CD4-positive, alpha-beta T cell treated with Interleukin-17A for 1 hour (primary cell): Measurements from ENCODE around the gene KRT6A.

Experiments
- DNase-seq: peaks from one replicate; pipeline ENCODE4 v3.0.0-alpha.2; 2020

The KRT6A gene

DNA sequence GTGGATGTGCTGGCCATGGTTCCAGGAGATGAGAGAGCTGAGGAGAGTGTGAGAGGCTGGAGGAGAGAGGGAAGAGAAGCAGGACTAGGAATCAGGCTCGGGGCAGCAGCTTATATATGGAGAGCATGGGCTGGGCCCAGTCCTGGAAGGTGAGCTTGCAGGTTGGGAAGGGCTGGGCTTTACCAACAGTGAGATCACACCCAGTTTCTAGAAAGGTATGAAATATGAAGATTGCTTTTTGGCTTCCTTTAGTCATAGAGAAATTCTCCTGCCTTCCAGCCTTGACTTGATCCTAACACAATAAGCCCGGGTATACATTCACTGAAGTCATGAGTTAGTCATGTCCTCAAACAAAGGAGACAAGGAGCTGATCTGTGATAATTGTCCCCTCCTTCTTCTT lies at the start of gene KRT6A:
Gene KRT6A, minus strand, starts transcription at position 86 of the 400 bp plus-strand sequence. Its CDS starts 69 bp downstream, at position 17.
- DNase-seq = no peak

DNA sequence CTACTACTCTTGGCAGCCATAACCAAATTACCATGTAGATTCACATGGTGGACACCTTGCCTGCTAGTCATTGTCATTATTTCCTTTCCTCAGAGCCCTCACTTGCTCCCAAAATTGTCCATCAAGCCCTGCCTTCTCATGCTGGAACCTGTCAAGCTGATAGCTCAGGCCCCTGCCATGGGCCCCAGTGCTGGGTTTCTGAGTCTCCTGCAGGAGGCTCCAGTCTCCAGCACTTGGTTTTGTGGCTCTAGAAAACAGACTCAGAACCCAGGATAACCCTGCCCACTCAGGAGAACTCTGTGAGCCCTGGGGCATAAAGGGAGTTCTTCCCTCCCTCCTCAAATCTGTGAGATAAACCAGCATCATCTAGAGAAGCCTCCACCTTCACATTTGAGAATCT lies 49.1 kb upstream of the KRT6A start:
- no peak for DNase-seq

DNA sequence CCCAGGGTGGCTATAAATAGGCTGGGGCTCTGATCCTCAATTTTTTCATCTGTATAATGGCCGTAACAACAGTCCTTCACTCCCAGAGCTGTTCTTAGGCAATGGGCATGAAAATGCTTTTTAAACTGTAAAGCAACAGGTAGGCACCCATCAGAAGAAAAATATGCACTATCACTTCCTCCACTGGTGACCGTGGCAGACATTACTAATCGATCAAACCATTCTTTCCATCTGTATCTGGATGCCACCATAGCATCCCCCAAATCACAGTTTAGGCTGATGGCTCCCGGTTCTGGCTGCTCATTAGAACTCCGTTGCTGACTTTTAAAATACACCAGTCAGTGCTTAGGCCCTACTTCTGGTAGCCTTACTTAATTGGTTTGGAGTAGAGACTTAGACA lies 48.7 kb upstream of the KRT6A start:
- no peak for DNase-seq

GRCh38 chr12:52540531-52540930 lies 47.5 kb upstream of the KRT6A start:
- DNase-seq = no peak

- DNase-seq = no peak
Observed at GRCh38 chr12:52539821-52540173, 46.7 kb upstream of the KRT6A start.

DNA sequence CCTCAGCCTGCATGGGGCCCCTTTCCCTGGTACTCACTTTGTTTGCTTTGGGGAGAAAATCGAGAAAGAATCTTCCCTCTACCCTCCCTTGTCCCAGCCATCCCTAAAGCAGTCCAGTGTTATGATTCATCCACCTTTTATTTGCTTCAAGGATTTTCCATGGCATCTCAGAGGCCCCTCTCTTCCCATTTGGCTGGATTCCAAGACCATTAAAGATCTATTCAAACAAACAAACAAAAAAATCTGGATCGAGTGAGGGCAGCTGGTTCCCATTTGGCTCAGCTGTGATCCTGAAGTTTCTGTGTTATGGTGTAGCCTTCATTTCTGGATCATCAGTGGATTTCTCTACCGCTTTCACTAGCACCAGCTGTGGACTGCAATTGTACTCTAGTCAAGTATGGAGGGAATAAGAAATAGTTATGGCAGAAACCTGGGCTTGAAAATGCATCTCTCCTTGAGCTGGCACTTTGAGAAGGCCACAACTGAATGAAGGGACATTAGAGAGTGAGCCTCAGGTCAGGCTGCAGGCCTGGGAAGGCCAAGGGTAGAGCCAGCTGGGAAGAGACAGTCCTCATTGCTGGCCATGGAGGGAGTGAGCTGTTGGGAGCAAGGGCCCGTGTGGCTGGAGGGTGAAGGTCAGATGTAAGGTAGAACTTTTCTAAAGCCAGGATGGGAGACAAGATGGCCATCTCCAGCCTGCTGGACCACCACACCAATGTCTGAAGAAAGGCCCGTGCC lies 46.2 kb upstream of the KRT6A start:
- no peak for DNase-seq

DNA sequence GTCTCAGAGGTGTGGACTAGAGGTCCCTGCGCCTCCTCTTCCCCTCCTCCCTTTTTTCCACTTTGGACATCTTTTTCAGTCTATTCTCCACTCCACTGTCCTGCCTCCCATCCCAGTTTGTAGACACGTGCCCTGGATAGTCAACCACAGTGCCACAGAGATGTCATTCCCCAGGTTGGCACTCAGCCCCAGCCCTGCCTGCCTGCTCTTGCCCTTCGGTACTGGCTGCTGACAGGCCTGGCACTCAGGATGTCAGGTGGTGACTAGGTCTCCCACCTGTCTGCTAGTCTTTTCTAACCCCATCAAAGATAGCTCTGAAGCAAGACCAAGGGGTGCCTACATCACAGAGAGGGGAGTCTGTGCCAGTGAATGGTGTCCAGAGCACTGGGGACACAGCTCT lies 44.0 kb upstream of the KRT6A start:
- no peak for DNase-seq

DNA sequence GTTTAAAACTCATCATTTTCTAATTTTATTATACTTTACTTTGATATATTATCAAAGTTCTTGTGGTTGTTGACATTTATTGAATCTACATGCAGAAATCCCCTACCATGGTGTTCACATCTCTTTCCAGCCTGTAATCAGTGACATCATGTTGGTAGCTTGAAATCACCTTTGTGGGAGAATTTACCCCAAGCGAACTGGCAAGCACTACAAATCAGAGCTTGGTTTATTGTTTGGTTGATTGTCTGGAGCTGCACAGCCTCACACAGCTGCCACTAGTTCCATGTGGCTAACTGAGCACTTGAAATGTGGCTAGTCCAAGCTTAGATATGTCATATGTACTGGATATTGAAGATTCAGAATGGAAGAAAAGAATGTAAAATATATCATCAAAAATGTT lies 42.5 kb upstream of the KRT6A start:
- DNase-seq = no peak

- no peak for DNase-seq
Observed at GRCh38 chr12:52534482-52534881, 41.4 kb upstream of the KRT6A start.

GRCh38 chr12:52533686-52534470 lies 40.8 kb upstream of the KRT6A start:
- DNase-seq = no peak

- no peak for DNase-seq
Observed at GRCh38 chr12:52532636-52533035, 39.6 kb upstream of the KRT6A start.

DNA sequence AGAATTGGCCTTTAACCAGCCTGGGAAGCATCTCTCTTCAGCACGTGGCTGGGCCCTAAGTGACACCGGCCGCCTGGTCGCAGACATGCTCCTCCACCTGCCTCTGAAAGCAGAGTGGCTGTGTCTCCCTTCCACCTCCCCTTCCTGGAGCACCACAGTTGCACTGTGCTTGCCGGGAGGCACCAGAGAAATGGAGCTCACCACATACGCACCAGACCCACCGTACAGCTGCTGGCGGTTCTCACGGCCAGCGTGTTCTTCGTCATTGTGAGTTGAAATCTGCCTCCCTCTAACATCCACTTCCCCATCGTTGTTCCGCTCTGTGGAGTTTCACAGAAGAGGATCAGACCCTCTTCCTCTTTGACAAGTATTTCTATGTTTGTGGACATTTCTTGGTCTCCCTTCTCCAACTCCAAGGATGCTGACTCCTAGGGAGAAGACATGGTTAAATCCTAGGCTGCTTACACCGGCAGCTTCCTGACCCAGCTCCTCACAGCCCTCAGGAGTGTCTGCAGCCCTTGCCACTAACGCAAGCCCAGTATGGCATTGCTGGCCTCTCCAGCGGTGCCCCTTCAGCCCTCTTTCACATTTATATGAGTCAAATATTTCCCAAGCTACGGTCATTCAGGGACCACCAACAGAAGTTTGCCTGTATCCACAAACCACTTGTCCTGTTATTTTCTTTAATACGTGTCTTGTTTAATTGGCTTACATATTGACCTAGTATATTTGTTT lies 38.7 kb upstream of the KRT6A start:
- peak; percentile 3 for DNase-seq

DNA sequence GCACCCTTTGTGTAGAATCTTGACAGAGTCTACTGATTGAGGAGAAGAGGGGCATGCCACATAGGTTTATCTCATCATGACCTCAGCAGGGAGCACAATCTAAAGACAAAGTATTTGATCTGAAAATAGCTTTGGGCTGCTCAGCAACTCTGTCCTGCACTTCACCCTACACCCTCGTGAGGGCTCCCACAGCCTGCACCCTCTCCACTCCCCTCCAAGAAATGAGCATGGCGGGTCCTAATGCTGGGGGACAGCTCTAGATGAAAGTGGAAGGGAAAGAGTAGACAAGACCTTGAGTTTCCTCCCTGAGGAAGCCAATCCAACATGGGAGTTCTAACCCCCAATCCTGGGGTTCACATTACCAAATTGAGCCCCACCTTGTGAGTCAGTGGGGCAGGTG lies 37.8 kb upstream of the KRT6A start:
- DNase-seq = no peak

- DNase-seq = no peak
Observed at GRCh38 chr12:52530366-52530765, 37.3 kb upstream of the KRT6A start.

- DNase-seq = no peak
Observed at GRCh38 chr12:52529846-52530245, 36.8 kb upstream of the KRT6A start.

DNA sequence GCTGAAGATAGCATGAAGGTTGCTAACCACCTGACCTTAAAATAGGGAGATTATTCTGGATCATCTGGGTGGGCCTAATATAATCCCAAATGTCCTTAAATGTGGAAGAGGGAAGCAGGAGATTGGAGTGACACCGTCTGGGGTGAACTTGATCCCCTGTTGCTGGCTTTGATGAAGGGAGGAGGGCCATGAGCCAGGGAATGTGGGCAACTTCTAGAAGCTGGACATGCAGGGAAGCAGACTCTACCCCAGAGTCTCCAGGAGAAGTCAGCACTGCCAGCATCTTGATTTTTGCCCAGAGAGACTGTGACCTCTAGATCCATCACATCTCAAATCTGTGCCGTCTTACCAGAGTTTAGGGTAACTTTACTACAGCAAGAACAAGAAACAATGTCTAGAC lies 36.4 kb upstream of the KRT6A start:
- no peak for DNase-seq

GRCh38 chr12:52528641-52529143 lies 35.6 kb upstream of the KRT6A start:
- no peak for DNase-seq

DNA sequence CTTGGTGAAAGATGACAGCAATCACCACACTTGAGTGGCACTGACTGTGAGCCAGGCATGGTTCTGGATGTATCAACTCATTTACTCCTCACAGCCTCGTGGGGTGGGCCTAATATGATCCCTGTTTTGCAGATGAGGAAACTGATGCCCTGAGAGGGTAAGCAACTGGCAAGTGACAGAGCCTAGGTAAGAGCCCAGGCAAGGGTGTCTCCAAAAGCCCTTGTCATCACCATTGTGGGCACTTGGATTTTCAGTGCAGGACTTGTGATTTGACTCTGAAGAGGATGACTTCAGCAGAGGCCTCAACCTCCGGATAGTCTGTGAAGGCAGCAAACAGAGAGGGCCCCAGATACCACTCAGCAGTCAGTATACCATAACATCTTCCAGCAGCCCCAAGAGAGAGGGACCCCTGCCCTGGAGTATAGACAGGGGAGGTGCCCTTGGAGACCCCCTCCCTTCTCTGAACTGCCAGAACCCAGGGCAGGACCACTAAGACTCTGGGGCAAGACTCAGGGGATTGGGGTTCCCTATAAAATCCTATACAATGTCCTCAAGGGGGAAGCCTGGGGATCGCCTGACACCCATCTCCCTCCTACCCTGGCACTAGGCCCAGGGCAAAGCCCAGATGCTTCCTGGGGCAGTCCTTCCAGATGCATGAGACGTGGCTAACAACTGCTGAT lies 34.2 kb upstream of the KRT6A start:
- no peak for DNase-seq

GRCh38 chr12:52526511-52526951 lies 33.5 kb upstream of the KRT6A start:
- DNase-seq = peak; percentile 17

DNA sequence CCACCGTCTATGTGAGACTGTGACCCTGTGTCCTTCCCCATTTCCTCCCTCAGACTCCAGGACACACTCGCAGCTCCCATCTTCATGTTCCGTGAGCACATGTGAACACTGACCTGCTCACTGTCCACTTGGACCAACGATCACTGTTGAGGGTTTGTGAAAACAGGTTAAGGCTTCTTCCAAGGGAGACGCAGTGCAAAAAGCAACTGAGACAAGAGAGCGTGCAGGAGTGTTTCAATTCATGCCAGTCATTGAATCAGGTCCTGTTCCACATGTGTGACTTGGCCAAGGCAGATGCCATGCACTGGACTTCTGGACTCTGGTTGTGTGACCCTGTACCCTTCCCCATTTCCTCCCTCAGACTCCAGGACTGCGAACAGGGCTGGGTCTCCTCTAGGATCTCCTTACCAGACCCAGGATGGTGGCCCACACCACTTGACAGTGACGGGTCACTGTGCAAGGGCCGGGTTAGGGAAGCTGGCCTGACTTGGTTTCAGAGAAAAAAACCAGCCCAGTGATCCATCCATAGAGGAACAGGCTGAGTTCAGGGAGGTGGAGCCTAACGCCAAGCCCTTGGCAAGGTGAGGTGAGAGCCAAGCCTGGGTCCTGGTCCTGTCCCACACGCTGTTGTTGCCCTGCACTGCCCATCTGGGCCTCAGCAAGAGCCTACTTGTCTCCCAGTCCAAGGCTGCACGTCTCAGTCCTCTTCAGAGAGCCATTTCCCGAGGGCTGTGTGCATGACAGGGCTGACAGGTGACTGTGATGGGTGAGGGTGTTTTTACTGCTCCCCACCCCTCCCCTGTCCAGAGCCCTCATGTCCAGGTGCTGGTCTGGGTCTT lies 32.8 kb upstream of the KRT6A start:
- DNase-seq = no peak

- DNase-seq = no peak
Observed at GRCh38 chr12:52524898-52525591, 32.0 kb upstream of the KRT6A start.
